Epithelial cell of proximal tubule (primary cell): ENCODE results near the gene SNED1. TPM values are rescaled to one million over a fixed set of nuclear protein-coding genes. Genes with fewer than 3 reads are reported as not detected.
"Not testable (repeated sequence)": the region's sequence is repeated elsewhere in the genome, so short reads cannot be mapped to it uniquely, and the experiment has no call there.

Experiments
- DNase-seq: peaks from one replicate; pipeline ENCODE4 v3.0.0-alpha.2; 2011; ENCODE audit warnings: low read depth
- H3K4me3 ChIP-seq: 2 replicates; pipeline ENCODE4 v1.5.1; 2011; ENCODE audit warnings: low read depth, mild to moderate bottlenecking, low read length
- total RNA-seq: library from RNA; depleted of rRNA; stranded (reverse); fragments of >200 nt; gene quantifications from 2 replicates; pipeline ENCODE4 v1.2.3, GENCODE V29; 2015
- TF ChIP-seq, protein P1 (sequence below): conservative IDR thresholded peaks from 2 replicates; pipeline ENCODE4 v1.5.1; 2012; ENCODE audit warnings: low read depth, mild to moderate bottlenecking, low read length

The SNED1 gene
- total RNA-seq, 1 donor from 2014 or later = 0.29 TPM

DNA sequence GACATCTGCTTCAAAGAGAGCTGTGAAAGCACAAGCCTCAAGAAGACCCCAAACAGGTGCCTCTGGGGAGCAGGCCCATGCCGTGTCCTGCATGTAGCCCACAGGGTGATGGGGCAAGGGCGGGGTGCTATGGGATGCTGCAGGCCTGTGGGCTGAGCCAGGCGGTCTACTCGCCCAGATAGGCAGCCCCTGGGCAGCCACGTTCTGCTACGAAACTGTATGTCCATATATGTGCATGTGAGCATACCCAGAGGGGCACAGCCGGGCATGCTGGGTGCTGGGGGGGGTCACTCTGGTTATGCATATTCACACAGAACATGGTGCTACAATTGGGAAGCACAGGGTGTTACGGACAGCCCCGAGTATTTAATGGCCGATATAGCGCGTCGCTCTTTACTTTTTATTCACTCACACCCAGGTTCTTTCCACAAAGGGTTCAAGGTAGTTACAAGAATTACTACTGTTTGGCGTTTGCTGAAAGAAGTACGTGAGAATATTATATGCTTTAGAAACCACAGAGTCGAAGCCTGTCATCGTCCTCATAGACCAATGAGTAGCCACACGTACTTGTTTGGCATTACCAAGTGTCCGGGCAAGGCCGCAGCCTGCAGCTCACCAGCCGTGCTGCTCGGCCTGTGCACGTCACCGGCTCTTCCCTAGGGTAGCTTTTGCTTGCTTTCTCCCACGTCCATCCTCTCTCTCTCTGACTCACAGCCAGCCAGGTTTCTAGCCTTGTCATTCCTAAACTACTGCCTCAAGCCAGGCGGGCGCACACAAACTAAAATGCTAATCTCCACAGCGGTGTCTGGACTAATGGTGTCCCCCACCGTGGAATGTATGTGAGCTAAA lies 89.2 kb downstream of the SNED1 start:
- DNase-seq = no peak
- TF ChIP-seq, protein P1, sequence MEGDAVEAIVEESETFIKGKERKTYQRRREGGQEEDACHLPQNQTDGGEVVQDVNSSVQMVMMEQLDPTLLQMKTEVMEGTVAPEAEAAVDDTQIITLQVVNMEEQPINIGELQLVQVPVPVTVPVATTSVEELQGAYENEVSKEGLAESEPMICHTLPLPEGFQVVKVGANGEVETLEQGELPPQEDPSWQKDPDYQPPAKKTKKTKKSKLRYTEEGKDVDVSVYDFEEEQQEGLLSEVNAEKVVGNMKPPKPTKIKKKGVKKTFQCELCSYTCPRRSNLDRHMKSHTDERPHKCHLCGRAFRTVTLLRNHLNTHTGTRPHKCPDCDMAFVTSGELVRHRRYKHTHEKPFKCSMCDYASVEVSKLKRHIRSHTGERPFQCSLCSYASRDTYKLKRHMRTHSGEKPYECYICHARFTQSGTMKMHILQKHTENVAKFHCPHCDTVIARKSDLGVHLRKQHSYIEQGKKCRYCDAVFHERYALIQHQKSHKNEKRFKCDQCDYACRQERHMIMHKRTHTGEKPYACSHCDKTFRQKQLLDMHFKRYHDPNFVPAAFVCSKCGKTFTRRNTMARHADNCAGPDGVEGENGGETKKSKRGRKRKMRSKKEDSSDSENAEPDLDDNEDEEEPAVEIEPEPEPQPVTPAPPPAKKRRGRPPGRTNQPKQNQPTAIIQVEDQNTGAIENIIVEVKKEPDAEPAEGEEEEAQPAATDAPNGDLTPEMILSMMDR = no peak
- H3K4me3 ChIP-seq = no peak overlapping the region

DNA sequence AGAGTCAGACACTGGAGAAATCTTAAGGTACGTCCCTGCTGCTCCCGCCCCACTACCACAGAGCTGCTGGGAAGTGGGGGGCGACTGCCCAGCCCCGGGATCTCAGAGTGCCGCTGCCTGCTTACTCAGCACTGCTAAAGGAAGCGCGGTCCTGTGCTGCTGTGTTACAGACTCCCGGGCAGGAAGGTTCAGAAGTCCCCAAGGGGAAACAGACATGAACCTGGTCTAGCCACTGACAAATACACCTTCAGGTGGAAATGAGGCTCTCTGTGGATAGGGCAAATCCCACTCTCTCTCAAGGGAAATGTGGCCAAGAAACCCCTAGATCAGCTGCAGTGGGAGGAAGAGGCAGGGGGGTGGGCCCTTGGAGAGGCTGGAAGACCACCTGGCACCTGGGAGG lies 90.0 kb downstream of the SNED1 start:
- TF ChIP-seq, protein P1 = no peak
- no peak for DNase-seq
- no peak overlapping the region for H3K4me3 ChIP-seq

DNA sequence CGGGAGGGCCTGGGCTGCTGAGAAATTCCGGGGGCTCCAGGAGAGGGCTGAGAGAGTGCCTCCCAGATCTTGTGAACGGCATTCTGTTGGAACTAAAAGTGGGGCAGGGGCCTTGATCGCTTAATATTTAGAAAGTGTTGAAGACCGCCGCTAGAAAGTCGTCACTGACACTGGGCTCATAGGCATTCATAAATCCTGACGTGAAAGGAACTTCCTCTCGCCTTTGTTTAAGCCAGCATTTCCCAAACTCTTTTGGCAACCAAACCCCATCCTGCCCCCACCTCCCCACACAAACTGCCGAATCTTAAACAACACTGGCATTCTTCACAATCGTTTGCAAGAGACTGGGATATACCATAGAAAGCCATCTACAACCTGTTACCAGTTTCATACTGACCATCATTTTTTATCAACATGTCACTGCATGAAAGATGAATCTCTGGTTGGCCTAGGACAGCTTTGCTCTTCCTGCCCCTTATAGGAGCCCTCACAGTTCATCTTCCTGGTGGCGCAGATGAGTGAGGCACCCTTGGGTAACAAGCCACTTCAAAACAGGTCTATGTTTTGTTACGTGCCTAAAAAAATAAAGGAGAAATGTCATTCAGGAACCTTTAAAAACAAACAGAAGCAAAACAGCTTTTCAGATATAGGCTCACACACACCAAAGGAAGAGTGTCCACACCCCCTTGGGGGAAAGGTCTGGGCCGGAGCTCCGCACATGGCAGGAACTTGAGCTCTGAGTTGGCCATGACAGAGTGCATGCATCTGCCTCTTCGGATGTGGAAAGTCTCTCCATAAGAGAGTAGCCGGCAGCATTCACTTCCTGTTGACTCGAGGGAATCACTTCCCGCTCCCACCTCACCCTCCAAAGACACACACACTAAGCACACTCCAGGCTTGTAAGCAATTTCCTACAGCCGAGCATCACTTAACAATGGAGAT lies 90.6 kb downstream of the SNED1 start:
- H3K4me3 ChIP-seq = no peak overlapping the region
- DNase-seq = no peak
- TF ChIP-seq, protein P1 = no peak

DNA sequence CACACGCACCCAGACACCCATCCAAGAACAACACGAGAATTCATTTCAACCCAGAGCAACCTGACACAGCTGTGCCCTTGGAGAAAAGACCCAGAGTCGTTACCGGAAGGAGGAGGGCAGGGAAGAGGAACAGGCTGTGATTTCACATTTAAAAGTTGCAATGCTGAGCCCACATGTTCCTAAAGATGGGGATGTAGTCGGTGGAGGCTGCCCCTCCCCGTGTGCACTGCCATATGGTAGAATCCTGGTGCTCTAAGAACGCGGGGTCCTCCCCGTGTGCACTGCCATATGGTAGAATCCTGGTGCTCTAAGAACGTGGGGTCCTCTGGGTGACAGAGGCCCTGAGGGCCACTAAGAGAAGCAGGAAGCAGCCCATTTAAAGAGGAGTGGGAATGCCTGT lies 92.8 kb downstream of the SNED1 start:
- no peak for DNase-seq
- no peak overlapping the region for H3K4me3 ChIP-seq
- TF ChIP-seq, protein P1 = no peak

DNA sequence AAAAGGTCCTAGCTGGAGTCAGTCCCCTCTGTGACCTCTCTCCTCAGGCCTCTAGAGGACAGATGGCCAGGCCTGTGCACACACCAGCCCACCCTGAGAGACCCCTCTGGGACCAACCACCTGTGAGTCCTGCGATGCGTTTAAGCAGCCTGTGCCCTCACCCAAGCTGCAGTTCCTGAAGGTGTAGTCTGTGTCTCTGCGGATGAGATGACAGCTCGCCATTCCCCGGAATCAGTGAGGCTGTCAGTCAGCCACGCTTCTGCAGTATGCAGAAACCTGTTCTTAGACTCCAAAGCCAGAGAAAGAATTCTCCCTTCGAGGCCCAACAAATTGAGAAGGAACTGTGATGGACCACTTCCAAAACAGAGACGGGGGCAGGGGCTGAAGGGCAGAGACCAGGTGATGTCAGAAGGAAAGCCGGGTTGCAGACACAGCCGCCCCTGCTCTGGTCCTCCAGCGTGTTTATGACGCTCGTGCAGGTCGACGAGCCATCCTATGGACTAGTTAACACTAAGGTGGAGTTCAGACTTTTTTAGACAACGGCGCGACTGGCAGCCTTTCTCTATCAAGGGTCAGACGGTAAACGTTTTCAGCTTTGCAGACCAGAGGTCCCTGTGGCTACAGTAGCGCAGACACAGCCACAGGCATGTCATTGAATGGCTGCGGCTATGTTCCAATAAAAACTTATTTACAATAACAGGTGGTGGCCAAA lies 93.5 kb downstream of the SNED1 start:
- no peak overlapping the region for H3K4me3 ChIP-seq

DNA sequence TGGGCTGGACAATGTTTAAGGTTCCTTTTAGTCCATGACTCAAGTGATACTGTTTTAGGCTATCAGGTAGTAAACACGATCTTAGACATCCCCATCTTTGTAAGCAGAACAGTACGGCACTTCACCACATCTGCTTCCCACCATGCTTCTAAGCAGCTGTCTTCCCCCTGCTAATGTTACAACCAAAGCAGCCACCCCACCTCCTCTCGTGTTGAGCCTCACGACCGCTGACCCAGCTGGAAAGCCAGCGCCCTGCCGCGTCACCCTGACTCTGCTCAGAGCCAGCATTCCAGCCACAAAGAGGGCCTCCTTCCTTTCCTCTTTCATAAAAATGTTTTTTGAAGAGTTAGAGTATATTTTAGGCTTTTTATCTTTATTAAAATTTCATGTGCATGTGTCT lies 94.3 kb downstream of the SNED1 start:
- TF ChIP-seq, protein P1 = no peak
- H3K4me3 ChIP-seq = no peak overlapping the region
- DNase-seq = no peak

More for the DNA sequence above, 93.5 kb downstream of the SNED1 start:
- TF ChIP-seq, protein P1 = no peak
- no peak for DNase-seq

DNA sequence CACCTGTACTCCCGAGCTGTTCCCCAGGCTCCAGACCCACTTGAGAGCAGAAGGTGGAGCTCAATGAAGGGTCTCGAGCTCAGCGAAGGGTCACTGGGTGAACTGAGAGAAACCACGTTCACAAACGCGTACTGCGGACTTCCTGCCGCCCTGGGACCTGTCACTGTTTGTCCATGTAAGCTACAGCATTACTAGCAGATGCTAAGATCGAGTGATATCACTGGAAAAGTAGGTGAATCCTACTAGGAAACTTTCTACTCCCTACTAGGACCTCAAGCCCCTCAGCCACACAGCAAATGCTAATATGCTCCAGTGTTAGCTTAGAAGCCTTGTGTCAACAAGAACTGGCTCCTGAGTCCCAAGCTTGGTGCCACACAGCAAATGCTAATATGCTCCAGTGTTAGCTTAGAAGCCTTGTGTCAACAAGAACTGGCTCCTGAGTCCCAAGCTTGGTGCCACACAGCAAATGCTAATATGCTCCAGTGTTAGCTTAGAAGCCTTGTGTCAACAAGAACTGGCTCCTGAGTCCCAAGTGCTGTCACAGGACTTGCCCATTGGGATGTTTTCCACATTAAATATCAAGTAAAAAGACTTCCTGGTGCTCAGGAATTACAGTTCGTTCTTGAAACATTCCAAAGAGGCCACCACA lies 94.8 kb downstream of the SNED1 start:
- not testable (repeated sequence) for H3K4me3 ChIP-seq, DNase-seq
